K562 (cell line): ENCODE data around the gene ZNF687. TPM values are rescaled to one million over a fixed set of nuclear protein-coding genes. Genes with fewer than 3 reads are reported as not detected.

Source experiments
- BMI1 ChIP-seq: fragments of 150-350 bp; IDR thresholded peaks from 2 replicates; pipeline ENCODE4 v1.6.1; 2014; ENCODE audit warnings: low read length
- MCM2 ChIP-seq: fragments of 450-650 bp; IDR thresholded peaks from 2 replicates; pipeline ENCODE4 v1.6.1; 2017; ENCODE audit warnings: low read depth, mild to moderate bottlenecking
- MYBL2 ChIP-seq, 2 experiments: fragments of 450-650 bp in 1 of 2; sonication (generic) in 1 of 2; formaldehyde crosslinking in 1 of 2; IDR thresholded peaks; 2 replicates each; pipeline versions ENCODE4 v1.6.1 to v1.8.1; 2017 to 2022; ENCODE audit warnings: borderline replicate concordance in 1 of 2, inconsistent platforms in 1 of 2, low read depth in 1 of 2, mild to moderate bottlenecking in 1 of 2, missing genetic modification reagents in 1 of 2, moderate library complexity in 1 of 2
- MYNN ChIP-seq, 2 experiments: sonication (generic); formaldehyde crosslinking in 1 of 2; IDR thresholded peaks; 2 replicates each; pipeline versions ENCODE4 v1.5.0 to v1.6.1; 2016 to 2020; ENCODE audit warnings: antibody characterized with exemption in 1 of 2, missing genetic modification reagents in 1 of 2
- polyA plus RNA-seq, 8 experiments: library from polyadenylated mRNA; depleted of rRNA in 4 of 8; stranded (reverse) in 5 of 8; unstranded in 3 of 8; fragments of >200 nt; fragmentation: Nextera tagmentation in 2 of 8; fragmentation: Illumina TruSeq in 1 of 8; extraction: Ambion mirVana in 2 of 8; extraction: Trizol in 1 of 8; gene quantifications; 2 replicates each; pipeline versions ENCODE4 v1.2.1 to v1.2.3, GENCODE V29; 2011 to 2014; ENCODE audit warnings: inconsistent platforms in 1 of 8, missing spikeins in 1 of 8
- total RNA-seq, 7 experiments: library from RNA; depleted of rRNA in 6 of 7; stranded (reverse); fragments of >200 nt in 6 of 7; fragmentation: Illumina TruSeq in 2 of 7; extraction: Trizol in 2 of 7; gene quantifications; 2 replicates each; pipeline versions ENCODE4 v1.2.1 to v1.2.3, GENCODE V29; 2011 to 2021; ENCODE audit warnings: low replicate concordance in 1 of 7
- TF ChIP-seq, protein P1 (sequence below), 2 experiments: fragments of 450-650 bp; IDR thresholded peaks; 2 replicates each; pipeline ENCODE4 v1.6.1; 2016; ENCODE audit warnings: mild to moderate bottlenecking in 2 of 2, borderline replicate concordance in 1 of 2, low read depth in 1 of 2, moderate library complexity in 1 of 2
- TF ChIP-seq, protein P2 (sequence below): fragments of 450-650 bp; IDR thresholded peaks from 2 replicates; pipeline ENCODE4 v1.6.1; 2017; ENCODE audit warnings: antibody characterized with exemption, mild to moderate bottlenecking
- TF ChIP-seq, protein P3 (sequence below): fragments of 200-800 bp; sonication (Bioruptor generic); IDR thresholded peaks from 2 replicates; pipeline ENCODE4 v1.6.1; 2016; ENCODE audit warnings: missing genetic modification characterization, missing compliant biosample characterization

The ZNF687 gene
- total and polyA plus RNA-seq, 9 of the 15 experiments (the other 6 are each of a cell fraction or from before 2014, with no cell fraction given) = 0.13 to 26.4 (median 10.6) TPM

DNA sequence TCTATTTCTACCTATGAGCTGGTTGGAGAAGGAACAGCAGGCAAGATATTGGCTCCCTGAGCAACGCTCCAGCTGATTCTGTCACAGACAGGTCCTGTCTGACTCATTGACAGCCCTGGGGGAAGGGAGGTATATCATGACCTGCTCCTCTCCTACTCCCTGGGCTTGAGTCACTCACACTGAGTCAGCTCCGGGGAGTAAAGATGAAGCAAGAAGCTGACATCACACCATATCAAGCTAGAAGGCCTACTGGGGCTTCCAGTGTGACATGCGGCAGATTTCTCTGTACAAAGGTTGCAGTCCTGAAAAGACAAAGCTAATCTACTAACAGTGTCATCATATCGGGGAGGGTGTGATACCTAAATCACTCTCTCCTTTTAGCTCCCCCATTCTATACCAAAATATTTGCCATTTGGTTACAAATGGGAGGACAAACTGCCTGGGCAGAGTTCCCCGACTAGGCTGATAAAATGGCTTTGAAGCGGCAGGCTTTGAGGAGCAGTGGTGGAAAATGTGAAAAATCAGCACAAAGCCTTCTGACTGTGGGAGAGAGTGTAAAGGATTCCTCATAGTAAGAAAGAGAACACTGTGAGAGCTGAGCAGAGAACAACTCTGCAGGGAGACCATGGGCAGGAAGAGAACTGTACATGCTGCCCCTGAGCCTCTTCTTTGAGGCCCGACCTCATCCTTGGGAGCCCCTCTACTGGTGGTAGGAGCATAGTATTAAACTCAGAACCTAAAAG lies 29.7 kb downstream of the ZNF687 start (continued):
- TF ChIP-seq, protein P1, sequence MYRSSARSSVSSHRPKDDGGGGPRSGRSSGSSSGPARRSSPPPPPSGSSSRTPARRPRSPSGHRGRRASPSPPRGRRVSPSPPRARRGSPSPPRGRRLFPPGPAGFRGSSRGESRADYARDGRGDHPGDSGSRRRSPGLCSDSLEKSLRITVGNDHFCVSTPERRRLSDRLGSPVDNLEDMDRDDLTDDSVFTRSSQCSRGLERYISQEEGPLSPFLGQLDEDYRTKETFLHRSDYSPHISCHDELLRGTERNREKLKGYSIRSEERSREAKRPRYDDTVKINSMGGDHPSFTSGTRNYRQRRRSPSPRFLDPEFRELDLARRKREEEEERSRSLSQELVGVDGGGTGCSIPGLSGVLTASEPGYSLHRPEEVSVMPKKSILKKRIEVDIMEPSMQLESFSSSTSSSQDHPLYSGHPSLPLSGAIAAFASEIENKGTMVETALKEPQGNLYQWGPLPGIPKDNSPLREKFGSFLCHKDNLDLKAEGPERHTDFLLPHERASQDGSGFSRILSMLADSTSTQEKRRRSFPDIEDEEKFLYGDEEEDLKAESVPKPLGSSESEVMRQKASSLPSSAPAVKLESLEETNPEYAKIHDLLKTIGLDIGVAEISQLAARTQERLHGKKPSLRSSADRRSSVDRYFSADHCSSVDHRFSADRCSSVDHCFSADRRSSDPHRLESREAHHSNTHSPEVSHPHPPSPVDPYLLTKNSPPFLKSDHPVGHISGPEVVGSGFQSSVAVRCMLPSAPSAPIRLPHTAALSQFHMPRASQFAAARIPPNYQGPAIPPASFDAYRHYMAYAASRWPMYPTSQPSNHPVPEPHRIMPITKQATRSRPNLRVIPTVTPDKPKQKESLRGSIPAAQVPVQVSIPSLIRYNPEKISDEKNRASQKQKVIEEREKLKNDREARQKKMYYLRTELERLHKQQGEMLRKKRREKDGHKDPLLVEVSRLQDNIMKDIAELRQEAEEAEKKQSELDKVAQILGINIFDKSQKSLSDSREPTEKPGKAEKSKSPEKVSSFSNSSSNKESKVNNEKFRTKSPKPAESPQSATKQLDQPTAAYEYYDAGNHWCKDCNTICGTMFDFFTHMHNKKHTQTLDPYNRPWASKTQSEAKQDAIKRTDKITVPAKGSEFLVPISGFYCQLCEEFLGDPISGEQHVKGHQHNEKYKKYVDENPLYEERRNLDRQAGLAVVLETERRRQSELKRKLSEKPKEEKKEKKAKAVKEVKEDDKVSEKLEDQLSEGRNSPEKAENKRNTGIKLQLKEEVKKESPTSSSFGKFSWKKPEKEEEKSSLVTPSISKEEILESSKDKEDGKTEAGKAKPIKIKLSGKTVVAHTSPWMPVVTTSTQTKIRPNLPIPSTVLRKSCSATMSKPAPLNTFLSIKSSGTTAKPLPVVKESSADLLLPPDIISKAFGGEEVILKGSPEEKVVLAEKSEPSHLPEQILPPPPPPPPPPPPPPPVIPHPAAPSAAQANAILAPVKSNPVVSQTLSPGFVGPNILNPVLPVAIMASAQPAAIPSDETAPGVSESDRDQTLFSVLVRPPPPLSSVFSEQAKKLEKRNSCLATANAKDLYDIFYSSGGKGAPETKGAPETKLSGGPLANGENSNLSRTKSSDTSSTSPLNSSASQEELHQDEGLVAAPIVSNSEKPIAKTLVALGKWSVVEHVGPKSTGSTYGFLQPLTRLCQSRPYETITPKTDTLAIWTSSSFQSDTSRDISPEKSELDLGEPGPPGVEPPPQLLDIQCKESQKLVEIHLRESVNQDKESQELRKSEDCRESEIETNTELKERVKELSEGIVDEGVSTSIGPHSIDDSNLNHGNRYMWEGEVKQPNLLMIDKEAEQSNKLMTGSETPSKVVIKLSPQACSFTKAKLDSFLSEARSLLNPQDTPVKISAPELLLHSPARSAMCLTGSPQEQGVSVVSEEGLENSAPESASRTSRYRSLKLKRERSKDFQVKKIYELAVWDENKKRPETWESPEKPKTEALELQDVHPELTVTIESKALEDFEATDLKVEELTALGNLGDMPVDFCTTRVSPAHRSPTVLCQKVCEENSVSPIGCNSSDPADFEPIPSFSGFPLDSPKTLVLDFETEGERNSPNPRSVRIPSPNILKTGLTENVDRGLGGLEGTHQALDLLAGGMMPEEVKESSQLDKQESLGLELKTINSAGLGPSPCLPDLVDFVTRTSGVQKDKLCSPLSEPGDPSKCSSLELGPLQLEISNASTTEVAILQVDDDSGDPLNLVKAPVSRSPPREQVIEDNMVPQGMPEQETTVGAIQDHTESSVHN (IDR thresholded peaks at IDR 0.05; ENCODE audit: borderline replicate concordance in 1 of 2, low read depth in 1 of 2) = peak in 1 of 2 experiments; percentile 100; a peak in 2 of 4 replicates
- TF ChIP-seq, protein P2, sequence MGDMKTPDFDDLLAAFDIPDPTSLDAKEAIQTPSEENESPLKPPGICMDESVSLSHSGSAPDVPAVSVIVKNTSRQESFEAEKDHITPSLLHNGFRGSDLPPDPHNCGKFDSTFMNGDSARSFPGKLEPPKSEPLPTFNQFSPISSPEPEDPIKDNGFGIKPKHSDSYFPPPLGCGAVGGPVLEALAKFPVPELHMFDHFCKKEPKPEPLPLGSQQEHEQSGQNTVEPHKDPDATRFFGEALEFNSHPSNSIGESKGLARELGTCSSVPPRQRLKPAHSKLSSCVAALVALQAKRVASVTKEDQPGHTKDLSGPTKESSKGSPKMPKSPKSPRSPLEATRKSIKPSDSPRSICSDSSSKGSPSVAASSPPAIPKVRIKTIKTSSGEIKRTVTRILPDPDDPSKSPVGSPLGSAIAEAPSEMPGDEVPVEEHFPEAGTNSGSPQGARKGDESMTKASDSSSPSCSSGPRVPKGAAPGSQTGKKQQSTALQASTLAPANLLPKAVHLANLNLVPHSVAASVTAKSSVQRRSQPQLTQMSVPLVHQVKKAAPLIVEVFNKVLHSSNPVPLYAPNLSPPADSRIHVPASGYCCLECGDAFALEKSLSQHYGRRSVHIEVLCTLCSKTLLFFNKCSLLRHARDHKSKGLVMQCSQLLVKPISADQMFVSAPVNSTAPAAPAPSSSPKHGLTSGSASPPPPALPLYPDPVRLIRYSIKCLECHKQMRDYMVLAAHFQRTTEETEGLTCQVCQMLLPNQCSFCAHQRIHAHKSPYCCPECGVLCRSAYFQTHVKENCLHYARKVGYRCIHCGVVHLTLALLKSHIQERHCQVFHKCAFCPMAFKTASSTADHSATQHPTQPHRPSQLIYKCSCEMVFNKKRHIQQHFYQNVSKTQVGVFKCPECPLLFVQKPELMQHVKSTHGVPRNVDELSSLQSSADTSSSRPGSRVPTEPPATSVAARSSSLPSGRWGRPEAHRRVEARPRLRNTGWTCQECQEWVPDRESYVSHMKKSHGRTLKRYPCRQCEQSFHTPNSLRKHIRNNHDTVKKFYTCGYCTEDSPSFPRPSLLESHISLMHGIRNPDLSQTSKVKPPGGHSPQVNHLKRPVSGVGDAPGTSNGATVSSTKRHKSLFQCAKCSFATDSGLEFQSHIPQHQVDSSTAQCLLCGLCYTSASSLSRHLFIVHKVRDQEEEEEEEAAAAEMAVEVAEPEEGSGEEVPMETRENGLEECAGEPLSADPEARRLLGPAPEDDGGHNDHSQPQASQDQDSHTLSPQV = peak; percentile 97
- TF ChIP-seq, protein P3, sequence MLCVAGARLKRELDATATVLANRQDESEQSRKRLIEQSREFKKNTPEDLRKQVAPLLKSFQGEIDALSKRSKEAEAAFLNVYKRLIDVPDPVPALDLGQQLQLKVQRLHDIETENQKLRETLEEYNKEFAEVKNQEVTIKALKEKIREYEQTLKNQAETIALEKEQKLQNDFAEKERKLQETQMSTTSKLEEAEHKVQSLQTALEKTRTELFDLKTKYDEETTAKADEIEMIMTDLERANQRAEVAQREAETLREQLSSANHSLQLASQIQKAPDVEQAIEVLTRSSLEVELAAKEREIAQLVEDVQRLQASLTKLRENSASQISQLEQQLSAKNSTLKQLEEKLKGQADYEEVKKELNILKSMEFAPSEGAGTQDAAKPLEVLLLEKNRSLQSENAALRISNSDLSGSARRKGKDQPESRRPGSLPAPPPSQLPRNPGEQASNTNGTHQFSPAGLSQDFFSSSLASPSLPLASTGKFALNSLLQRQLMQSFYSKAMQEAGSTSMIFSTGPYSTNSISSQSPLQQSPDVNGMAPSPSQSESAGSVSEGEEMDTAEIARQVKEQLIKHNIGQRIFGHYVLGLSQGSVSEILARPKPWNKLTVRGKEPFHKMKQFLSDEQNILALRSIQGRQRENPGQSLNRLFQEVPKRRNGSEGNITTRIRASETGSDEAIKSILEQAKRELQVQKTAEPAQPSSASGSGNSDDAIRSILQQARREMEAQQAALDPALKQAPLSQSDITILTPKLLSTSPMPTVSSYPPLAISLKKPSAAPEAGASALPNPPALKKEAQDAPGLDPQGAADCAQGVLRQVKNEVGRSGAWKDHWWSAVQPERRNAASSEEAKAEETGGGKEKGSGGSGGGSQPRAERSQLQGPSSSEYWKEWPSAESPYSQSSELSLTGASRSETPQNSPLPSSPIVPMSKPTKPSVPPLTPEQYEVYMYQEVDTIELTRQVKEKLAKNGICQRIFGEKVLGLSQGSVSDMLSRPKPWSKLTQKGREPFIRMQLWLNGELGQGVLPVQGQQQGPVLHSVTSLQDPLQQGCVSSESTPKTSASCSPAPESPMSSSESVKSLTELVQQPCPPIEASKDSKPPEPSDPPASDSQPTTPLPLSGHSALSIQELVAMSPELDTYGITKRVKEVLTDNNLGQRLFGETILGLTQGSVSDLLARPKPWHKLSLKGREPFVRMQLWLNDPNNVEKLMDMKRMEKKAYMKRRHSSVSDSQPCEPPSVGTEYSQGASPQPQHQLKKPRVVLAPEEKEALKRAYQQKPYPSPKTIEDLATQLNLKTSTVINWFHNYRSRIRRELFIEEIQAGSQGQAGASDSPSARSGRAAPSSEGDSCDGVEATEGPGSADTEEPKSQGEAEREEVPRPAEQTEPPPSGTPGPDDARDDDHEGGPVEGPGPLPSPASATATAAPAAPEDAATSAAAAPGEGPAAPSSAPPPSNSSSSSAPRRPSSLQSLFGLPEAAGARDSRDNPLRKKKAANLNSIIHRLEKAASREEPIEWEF (CRISPR knock-in tag) = no peak; the same call in 1 of the 2 replicates
- TF ChIP-seq MYBL2 (IDR thresholded peaks at IDR 0.05; ENCODE audit: low read depth) (no peak), MYBL2 (CRISPR knock-in tag; IDR thresholded peaks at IDR 0.05; ENCODE audit: borderline replicate concordance) (no peak), BMI1 (no peak), MCM2 (no peak), MYNN (IDR thresholded peaks at IDR 0.05) (peak; percentile 97), MYNN (CRISPR knock-in tag; IDR thresholded peaks at IDR 0.05) (no peak)
